Left lung (tissue), 10 donors: ENCODE results near the gene BACH2. TPM values are rescaled to one million over a fixed set of nuclear protein-coding genes. Genes with fewer than 3 reads are reported as not detected.

Source experiments
- ATAC-seq: fragments of 200-7000 bp; cut with Tn5 transposase; one replicate; pipeline ENCODE4 v1.9.1; 2020; ENCODE audit warnings: moderate library complexity
- DNase-seq, 4 donors: peaks; one replicate each; pipeline ENCODE4 v3.0.0-alpha.2; 2013 to 2020
- H3K27ac ChIP-seq, 2 donors: fragments of 200-600 bp; sonication (generic) in 1 of 2; one replicate each; pipeline versions ENCODE4 v1.5.0 to v1.8.0; 2020 to 2021
- H3K27me3 ChIP-seq, 2 donors: fragments of 200-600 bp; sonication (generic) in 1 of 2; one replicate each; pipeline versions ENCODE4 v1.5.0 to v1.8.0; 2020 to 2021
- H3K36me3 ChIP-seq, 2 donors: fragments of 200-600 bp; sonication (generic) in 1 of 2; one replicate each; pipeline versions ENCODE4 v1.5.0 to v1.8.0; 2020 to 2021
- H3K4me1 ChIP-seq, 2 donors: fragments of 200-600 bp; one replicate each; pipeline ENCODE4 v1.8.0; 2021
- H3K4me3 ChIP-seq, 2 donors: fragments of 200-600 bp; sonication (generic) in 1 of 2; one replicate each; pipeline versions ENCODE4 v1.5.0 to v1.8.0; 2020 to 2021; ENCODE audit warnings: mild to moderate bottlenecking in 1 of 2
- H3K9me3 ChIP-seq, 2 donors: fragments of 200-600 bp; sonication (generic) in 1 of 2; one replicate each; pipeline versions ENCODE4 v1.5.0 to v1.8.0; 2020 to 2021
- CTCF ChIP-seq, 2 donors: fragments of 200-600 bp; sonication (generic) in 1 of 2; IDR thresholded peaks; one replicate each; pipeline versions ENCODE4 v1.5.0 to v1.8.0; 2021; ENCODE audit warnings: antibody characterized with exemption in 2 of 2
- intact Hi-C, 2 donors: fragments of 100-400 bp; cut with DNase I; formaldehyde crosslinking; loops; one replicate each; pipeline versions ENCODE4 v1.11.2 to v1.14.2; 2022
- polyA plus RNA-seq, 6 donors: library from polyadenylated mRNA; unstranded; fragments of 120-200 nt; gene quantifications; one replicate each; pipeline ENCODE4 v1.2.1, GENCODE V29; 2013; ENCODE audit not compliant: insufficient read length in 6 of 6
- total RNA-seq, 2 donors: library from RNA; stranded (reverse); fragmentation: NEBNext Ultra II Directional; extraction: Animal tissue kit (Norgen Biotek cat#: 25700); gene quantifications; one replicate each; pipeline ENCODE4 v1.2.1, GENCODE V29; 2021
- donor health status: DM: no; HTN: yes; CAD: no.
- donor health status: DM: no; HTN: no; CAD: no.

Gene BACH2
- total and polyA plus RNA-seq, 8 donors: 3.8 to 10.6 (median 8.9) TPM

- ATAC-seq: no peak
- H3K4me1 ChIP-seq: peaks cover 0 to 11% of the 10 kb centered on the region in 2 donors
- no peaks in the 10 kb centered on the region for H3K27me3 ChIP-seq
- H3K4me3 ChIP-seq: no peak overlapping the region
- intact Hi-C loops: no loop called here
- H3K36me3 ChIP-seq: no peaks in the 10 kb centered on the region
- no peak for DNase-seq
- no peak overlapping the region for H3K27ac ChIP-seq
- no peak for TF ChIP-seq CTCF (IDR thresholded peaks at IDR 0.05)
- no peaks in the 10 kb centered on the region for H3K9me3 ChIP-seq
These were observed 149.6 kb downstream of the BACH2 start for GRCh38 chr6:90146921-90147649.

GRCh38 chr6:90146024-90146423 lies 150.6 kb downstream of the BACH2 start:
- Histone ChIP-seq H3K9me3 (no peaks in the 10 kb centered on the region), H3K27me3 (no peaks in the 10 kb centered on the region), H3K27ac (no peak overlapping the region), H3K36me3 (no peaks in the 10 kb centered on the region), H3K4me1 (peaks cover 0 to 11% of the 10 kb centered on the region in 2 donors), H3K4me3 (no peak overlapping the region)
- ATAC-seq: no peak
- DNase-seq: no peak
- TF ChIP-seq CTCF (IDR thresholded peaks at IDR 0.05): no peak
- intact Hi-C loops: no loop called here

GRCh38 chr6:90144928-90145555 lies 151.6 kb downstream of the BACH2 start:
- H3K4me3 ChIP-seq: no peak overlapping the region
- TF ChIP-seq CTCF (IDR thresholded peaks at IDR 0.05): no peak
- intact Hi-C loops: no loop called here
- H3K27ac ChIP-seq: no peak overlapping the region
- DNase-seq (no peak), ATAC-seq (no peak)
- H3K9me3 ChIP-seq: no peaks in the 10 kb centered on the region
- no peaks in the 10 kb centered on the region for H3K36me3 ChIP-seq
- no peaks in the 10 kb centered on the region for H3K27me3 ChIP-seq
- H3K4me1 ChIP-seq: peaks cover 0 to 11% of the 10 kb centered on the region in 2 donors

GRCh38 chr6:90144396-90144795 lies 152.2 kb downstream of the BACH2 start:
- Histone ChIP-seq H3K27ac (no peak overlapping the region), H3K36me3 (no peaks in the 10 kb centered on the region), H3K27me3 (no peaks in the 10 kb centered on the region), H3K9me3 (no peaks in the 10 kb centered on the region), H3K4me1 (peaks cover 0 to 11% of the 10 kb centered on the region in 2 donors), H3K4me3 (no peak overlapping the region)
- ATAC-seq (no peak), DNase-seq (no peak)
- intact Hi-C loops: no loop called here
- TF ChIP-seq CTCF (IDR thresholded peaks at IDR 0.05): no peak

GRCh38 chr6:90140683-90141082 lies 156.0 kb downstream of the BACH2 start:
- Histone ChIP-seq H3K4me1 (no peaks in the 10 kb centered on the region), H3K27ac (no peak overlapping the region), H3K36me3 (no peaks in the 10 kb centered on the region), H3K27me3 (no peaks in the 10 kb centered on the region), H3K9me3 (no peaks in the 10 kb centered on the region), H3K4me3 (no peak overlapping the region)
- no peak for TF ChIP-seq CTCF (IDR thresholded peaks at IDR 0.05)
- DNase-seq: no peak
- ATAC-seq: no peak
- intact Hi-C loops: no loop called here
